ENCODE results near the gene RABL3.

GRCh38 chr3:120745466-120745865 is 3.1 kb upstream of the RABL3 start:
- no peak for TF ChIP-seq POLR2A (IDR thresholded peaks at IDR 0.05)
- TF ChIP-seq CTCF (IDR thresholded peaks at IDR 0.05): no peak
- no peak for TF ChIP-seq POLR2AphosphoS5 (IDR thresholded peaks at IDR 0.05)
- no peak for TF ChIP-seq EP300 (IDR thresholded peaks at IDR 0.05)

Data from sigmoid colon (tissue), 4 donors.